Fibroblast of skin of right quadriceps (primary cell): ENCODE results near the gene TRIM29.
A peak's percentile ranks its signal among the peaks of the same experiment; 100 is the strongest.

Experiments used
- DNase-seq: peaks from one replicate; pipeline ENCODE4 v3.0.0-alpha.2; 2013

The TRIM29 gene

DNA sequence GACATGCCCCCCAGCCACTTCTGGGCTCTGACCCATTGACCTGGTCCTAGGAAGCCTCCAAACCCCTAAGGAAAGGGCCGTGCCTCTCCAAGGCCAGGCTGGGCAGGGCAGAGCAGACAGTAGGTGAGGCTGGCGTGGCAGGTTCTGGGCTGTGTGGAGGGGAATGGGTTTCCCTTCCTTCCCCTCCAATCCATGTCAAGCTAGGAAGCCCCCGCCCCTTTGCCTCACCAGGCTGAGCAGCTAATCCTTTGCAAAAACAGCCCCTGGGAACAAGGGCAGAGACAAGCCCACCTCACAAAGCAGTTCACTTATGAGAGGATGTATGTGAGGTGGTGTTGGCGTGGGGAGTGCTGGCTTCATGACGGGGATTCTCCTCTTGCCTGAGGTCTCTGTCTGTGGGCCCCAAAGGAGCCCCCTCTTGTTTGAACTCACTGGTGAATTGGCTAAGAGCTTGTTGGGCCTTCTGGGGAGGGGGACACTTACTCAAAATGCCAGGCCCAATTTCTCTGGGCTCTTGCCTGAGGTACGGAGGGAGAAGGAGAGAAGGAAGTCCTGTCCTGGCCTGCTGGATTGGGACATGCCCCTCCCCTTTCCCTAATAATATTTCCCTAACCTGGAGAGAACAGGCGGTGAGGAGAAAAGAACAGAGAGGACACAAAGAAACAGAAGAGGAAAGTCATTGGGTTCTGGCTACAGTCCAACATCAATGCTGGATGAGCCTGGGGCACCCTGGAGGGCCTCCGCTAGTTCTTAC is 1.6 kb upstream of the TRIM29 start:
- DNase-seq = no peak

DNA sequence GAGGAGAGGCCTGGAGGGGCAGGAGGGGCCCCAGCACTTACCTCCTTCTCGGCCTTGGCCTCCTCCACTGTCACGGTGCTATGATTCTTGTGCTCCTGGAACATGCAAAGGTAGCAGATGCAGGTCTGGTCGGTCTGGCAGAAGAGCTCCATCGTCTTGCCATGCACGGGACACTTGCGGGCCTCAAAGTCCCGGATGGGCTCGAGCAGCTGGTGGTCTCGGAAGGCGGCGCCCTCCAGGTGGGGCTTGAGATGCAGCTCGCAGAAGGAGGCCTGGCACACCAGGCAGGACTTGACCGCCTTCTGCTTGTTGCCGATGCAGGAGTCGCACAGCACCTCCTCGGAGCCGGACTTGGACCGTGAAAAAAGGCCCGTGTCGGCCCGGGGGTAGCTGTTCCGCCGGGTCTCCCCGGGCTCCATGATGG is 714 bp downstream of the TRIM29 start:
- DNase-seq = no peak

GRCh38 chr11:120136356-120136755 is 1.6 kb downstream of the TRIM29 start:
- no peak for DNase-seq

DNA sequence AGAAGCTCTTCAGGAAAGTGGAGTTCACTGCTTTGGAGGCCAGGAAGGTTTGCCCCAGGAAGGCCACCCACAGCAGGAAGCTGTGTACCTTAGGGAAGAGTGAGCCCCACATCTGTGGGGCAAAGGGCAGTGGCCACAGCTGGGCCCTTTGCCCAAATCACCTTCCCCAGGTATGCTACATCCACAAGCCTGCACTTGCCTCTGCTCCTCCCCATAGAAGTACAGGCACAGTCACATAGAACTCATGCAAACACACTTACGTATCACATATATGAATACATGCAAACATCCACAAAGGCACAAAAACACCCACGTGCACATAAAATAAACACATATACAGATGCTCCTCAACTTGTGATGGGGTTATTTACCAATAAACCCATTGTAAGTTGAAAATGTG is 2.1 kb downstream of the TRIM29 start:
- DNase-seq = no peak

DNA sequence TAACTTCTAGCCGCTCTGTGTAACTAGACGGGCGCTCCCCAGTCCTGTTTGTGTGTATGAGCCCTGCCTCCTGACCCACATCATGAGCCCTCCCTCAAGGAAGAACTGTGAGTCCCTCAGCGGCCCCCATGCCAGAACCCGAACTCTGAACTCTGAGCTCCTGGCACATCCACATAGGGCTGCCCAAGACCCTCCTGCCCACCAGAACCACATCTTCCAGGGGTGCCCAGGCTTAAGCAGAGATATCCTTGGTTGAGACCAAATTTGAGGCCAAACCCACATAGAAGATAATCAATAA is 3.0 kb downstream of the TRIM29 start:
- DNase-seq = no peak

- DNase-seq = no peak
Observed at GRCh38 chr11:120134106-120134930, 3.6 kb downstream of the TRIM29 start.

DNA sequence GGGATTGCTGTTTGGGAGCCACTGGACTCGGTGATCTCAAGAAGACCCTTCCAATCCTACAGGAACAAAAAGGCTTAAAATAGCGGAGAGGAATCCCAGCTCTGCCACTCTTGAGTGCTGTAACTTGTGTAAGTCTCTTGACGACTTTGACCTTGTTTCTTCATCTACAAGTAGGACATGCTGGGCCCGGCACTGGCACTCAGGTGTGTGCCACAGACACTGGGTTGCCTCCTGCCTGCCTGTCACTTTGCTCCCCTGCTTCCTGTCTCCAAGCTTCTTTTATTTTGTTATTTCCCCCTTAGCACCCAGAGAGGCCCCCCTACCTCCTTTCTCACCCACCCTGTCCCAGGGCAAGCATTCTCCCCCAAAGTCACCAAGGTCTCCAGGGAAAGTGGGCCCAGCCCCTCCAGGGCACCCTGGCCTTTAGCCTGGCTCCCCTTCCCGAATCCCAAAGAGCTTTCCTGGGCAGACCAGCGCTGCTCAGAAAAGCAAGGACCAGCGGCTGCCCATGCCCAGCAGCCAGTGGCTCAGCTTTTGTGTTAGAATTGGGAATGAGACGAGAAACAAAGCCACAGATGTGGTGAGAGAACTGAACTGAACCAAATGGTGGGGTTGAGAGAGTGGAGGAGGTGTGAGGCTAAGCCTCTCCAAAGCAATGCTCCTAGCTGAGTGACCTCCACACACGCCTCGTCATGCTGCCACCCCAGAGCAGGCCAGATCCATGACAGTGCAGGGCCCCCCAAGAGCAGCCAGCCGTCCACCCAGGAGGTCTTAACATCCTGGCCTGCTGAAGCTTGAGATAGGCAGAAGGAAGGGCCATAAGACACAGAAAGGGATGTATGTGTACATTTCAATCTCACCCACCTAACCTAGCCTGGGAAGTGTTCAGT is 4.5 kb downstream of the TRIM29 start:
- no peak for DNase-seq

DNA sequence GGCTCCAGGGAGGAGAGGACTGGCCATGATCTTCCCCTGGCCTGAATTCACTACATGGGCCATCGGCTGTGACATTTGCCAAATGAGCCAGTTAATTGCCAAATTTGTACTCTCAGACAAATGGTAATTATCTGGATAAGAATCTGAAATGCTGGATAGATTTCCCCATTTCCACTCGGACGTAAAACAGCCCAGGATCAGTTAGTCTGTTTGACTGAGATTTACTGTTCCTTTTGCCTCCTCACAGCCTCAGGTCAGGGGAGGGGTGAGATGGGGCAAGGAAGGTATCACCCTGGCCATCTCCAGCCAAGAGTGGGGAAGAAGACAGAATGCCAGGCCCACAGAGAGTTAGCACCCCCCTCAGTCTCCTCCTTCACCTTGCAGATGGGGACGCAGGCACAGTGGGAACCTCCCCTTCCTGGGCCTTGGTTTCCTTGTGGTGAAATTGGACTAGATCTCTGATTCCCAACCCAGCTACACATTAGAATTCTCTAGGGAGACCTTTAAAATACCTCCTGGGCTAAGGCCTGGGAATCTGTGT is 5.2 kb downstream of the TRIM29 start:
- no peak for DNase-seq

- DNase-seq = no peak
Observed at GRCh38 chr11:120131941-120132644, 5.8 kb downstream of the TRIM29 start.

GRCh38 chr11:120130991-120131760 is 6.7 kb downstream of the TRIM29 start:
- no peak for DNase-seq

DNA sequence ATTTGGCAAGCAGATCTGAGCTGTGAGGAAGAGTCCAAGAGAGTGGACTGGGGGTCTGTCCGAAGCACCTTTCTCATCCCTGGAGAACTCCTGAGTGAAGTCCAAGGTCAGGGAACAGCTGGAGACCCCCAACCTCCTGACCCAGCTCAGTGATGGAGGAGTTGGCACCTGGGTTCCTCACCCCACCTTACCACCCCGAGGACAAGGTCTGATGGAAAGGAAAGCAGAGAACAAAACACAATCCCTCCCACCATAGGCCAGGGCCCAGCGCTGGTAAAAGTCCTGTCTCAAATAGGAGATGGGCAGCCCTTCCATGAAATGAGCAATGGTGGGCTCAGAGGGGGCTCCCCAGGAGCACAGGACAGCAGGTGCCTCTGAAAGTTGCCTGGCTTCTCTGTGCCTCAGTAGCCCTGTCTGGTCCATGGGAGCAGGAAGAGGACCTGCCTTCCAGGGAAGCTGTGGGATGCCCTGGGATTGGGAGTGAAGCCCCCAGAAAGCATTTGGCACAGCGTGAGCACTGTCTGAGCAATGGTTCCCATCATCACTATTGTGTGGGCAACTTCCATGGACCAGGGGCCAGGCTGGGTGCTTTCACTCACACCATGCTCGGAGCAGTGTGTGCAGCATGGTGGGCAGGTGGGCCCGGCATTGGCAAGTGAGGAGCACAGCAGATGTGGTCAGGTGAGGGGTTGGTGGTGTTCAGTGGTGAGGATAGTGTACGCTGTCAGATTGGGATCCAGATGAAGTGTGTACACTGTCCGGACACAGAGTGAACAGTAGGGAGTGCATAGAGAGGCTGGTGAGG is 7.5 kb downstream of the TRIM29 start:
- no peak for DNase-seq

- DNase-seq = peak; percentile 3
Observed at GRCh38 chr11:120129570-120129969, 8.3 kb downstream of the TRIM29 start.

- DNase-seq = peak; percentile 47
Observed at GRCh38 chr11:120128392-120129119, 9.4 kb downstream of the TRIM29 start.

DNA sequence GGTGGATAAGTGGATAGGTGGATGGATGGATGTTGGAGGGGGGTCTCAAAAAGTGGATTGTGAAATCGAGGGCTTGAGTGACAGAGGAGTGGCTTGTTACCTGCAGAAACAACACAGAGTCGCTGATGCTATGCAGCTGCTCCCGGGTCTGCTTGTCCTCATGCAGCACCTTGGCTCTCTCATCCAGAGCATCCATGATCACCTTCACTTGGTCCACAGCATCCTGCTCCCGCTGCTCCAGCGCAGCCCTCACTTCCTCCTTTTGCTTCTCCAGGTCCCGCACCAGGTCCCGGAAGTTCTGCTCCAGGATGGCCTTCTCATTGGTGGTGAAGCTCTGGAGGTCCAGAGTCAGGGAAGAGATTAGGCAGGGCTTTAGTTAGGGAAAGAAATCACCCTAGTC is 10.7 kb downstream of the TRIM29 start:
- DNase-seq = no peak

DNA sequence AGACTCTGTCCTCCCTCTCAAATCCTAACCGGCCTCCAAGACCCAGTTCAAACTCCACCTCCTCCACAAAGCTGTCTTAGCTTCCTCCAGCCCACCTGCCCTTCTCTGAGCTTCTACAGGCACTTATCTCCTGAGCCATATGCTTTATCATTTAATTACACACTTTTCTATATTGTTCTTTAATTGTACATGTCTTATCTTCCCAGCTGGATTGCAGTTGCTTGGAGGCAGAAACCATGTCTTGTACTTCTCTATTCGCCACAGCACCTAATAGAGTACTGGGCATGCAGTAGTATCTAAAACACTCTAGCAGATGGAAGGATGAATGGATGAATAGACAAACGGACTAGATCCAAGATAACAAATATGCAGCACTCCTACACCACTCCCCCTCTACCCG is 11.3 kb downstream of the TRIM29 start:
- no peak for DNase-seq

DNA sequence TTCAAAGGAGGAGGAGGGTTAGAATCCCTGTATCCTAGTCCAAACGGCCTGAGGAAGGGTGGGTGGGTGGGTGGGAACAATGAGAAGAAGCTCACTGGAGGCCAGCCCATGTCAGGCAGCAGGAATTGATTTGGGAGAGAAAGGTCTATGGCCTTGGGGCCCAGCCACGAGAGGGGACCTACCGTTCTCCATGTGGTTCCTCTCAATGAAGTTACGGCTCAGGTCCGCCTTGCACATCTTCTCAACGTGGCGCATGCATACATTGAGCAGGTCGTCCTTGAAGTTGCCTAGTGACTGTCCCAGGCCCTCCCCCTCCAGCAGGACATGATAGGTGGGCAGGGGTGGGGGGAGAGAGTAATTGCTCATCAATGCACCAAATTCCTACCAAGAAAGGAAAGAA is 12.4 kb downstream of the TRIM29 start:
- DNase-seq = no peak

DNA sequence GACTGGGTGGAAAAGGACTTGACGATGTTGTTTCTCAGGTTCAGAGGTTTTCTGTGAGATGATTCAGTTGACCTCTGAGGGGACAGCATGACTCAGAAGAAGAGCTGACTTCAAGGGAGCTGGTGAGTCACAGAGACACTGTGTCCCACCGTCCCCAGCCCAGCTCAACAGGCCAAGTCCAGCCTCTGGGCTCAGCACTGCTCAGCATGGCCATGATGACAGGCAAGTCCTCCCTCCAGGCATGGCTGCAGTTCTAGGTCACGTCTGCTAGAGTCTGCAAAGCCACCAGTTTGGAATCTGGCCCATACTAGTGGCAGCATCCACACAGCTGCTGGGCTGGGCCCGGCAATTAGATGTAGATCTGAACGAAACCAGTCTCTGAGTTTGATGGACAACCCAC is 12.9 kb downstream of the TRIM29 start:
- peak; percentile 19 for DNase-seq

GRCh38 chr11:120124355-120124754 is 13.6 kb downstream of the TRIM29 start:
- DNase-seq = no peak

- DNase-seq = no peak
Observed at GRCh38 chr11:120123946-120124345, 14.0 kb downstream of the TRIM29 start.
